Measurements from ENCODE around the gene KCND3. TPM values are rescaled to one million over a fixed set of nuclear protein-coding genes. Genes with fewer than 3 reads are reported as not detected.

The KCND3 gene
- total and polyA plus RNA-seq, 4 donors: 1.0 to 27.1 (median 6.1) TPM

GRCh38 chr1:112026501-112026900 lies 37.0 kb upstream of the KCND3 start:
- Histone ChIP-seq H3K4me1 (ENCODE audit: control insufficient read depth in 4 of 4, insufficient read depth in 4 of 4, low read length in 3 of 4) (no peaks in the 10 kb centered on the region), H3K27ac (ENCODE audit: low read depth in 1 of 2, low read length in 2 of 2) (no peak overlapping the region), H3K4me3 (ENCODE audit: low read depth in 1 of 3, low read length in 3 of 3) (no peak overlapping the region), H3K27me3 (ENCODE audit: control insufficient read depth in 4 of 4, insufficient read depth in 4 of 4, low read length in 3 of 4) (no peaks in the 10 kb centered on the region), H3K36me3 (ENCODE audit: control insufficient read depth in 4 of 4, insufficient read depth in 3 of 4, low read depth in 1 of 4, low read length in 3 of 4) (no peaks in the 10 kb centered on the region), H3K9ac (ENCODE audit: low read depth in 1 of 2, low read length in 2 of 2) (no peak overlapping the region), H3K9me3 (ENCODE audit: control insufficient read depth in 4 of 4, low read length in 3 of 4) (no peaks in the 10 kb centered on the region)
- 36% methylated on average over 1 of the region's 1 CpG for WGBS
- DNase-seq (ENCODE audit: low spot score): no peak
- TF ChIP-seq ATF3 (IDR thresholded peaks at IDR 0.05) (no peak), HNF4A (conservative IDR thresholded peaks at IDR 0.05) (no peak), CTCF (IDR thresholded peaks at IDR 0.05; ENCODE audit: low read depth, low read length, missing input control) (no peak), RXRA (IDR thresholded peaks at IDR 0.05) (no peak), RAD21 (IDR thresholded peaks at IDR 0.05) (no peak), YY1 (IDR thresholded peaks at IDR 0.05) (no peak), FOXA1 (IDR thresholded peaks at IDR 0.05) (no peak), REST (IDR thresholded peaks at IDR 0.05) (no peak), ZBTB33 (IDR thresholded peaks at IDR 0.05) (no peak), EGR1 (IDR thresholded peaks at IDR 0.05; ENCODE audit: low read depth in 2 of 2) (no peak), HNF4G (IDR thresholded peaks at IDR 0.05) (no peak), SP1 (IDR thresholded peaks at IDR 0.05) (no peak), MAX (IDR thresholded peaks at IDR 0.05) (no peak)

- no peaks in the 10 kb centered on the region for H3K4me1 ChIP-seq (ENCODE audit: control insufficient read depth in 4 of 4, insufficient read depth in 4 of 4, low read length in 3 of 4)
- H3K9me3 ChIP-seq (ENCODE audit: control insufficient read depth in 4 of 4, low read length in 3 of 4): no peaks in the 10 kb centered on the region
- no peak overlapping the region for H3K4me3 ChIP-seq (ENCODE audit: low read depth in 1 of 3, low read length in 3 of 3)
- H3K27me3 ChIP-seq (ENCODE audit: control insufficient read depth in 4 of 4, insufficient read depth in 4 of 4, low read length in 3 of 4): no peaks in the 10 kb centered on the region
- WGBS: 69% methylated on average over 5 of the region's 5 CpGs
- no peak overlapping the region for H3K27ac ChIP-seq (ENCODE audit: low read depth in 1 of 2, low read length in 2 of 2)
- no peak for DNase-seq (ENCODE audit: low spot score)
- H3K9ac ChIP-seq (ENCODE audit: low read depth in 1 of 2, low read length in 2 of 2): no peak overlapping the region
- H3K36me3 ChIP-seq (ENCODE audit: control insufficient read depth in 4 of 4, insufficient read depth in 3 of 4, low read depth in 1 of 4, low read length in 3 of 4): no peaks in the 10 kb centered on the region
- TF ChIP-seq RXRA (IDR thresholded peaks at IDR 0.05) (no peak), GABPA (IDR thresholded peaks at IDR 0.05 in 1 of 2, conservative IDR thresholded peaks at IDR 0.05 in 1 of 2) (no peak)
Observed at GRCh38 chr1:112026016-112026415, 36.5 kb upstream of the KCND3 start.
